ENCODE results near the gene PRDM16. TPM values are rescaled to one million over a fixed set of nuclear protein-coding genes. Genes with fewer than 3 reads are reported as not detected.
A peak's percentile ranks its signal among the peaks of the same experiment; 100 is the strongest.

Gene PRDM16
- total and polyA plus RNA-seq, 2 of the 4 experiments (the other 2 are of a cell fraction): 0.02 TPM; not detected in 1

DNA sequence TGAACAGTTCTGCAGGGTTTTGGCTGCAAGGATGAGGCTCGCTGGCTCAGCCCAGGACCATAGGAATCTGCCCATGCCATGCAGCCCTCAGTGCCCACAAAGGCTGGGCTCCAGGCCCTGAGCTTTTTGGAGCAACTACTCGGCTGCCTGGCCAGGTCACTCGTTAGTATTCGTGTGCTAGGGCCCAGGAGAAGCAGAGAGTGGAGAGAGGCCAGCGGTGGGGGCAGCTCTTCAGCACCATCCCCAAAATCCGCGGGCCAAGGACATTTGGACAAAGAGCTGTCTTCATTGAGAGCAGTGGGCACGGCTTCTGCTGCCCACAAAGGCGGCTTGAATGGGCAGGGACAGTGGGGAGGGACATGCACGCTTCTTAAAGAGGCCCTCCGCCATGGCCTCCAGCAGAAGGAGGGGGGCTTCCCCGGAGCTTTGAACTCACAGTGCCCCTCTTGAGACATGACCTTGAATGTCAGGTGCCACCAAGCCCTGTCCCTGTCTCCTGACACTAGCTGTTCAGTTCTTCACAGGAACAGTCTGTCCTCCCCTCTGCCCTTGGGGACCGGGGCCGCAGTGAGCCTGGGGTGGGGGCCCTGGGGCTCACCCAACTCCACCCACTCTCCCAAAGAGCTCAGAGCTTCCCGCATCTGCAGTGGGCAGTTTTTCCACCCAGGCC, 279.3 kb downstream of the PRDM16 start:
- intact Hi-C loops (cut with micrococcal nuclease): no loop called here

More for the DNA sequence above, 279.3 kb downstream of the PRDM16 start:
- no peak overlapping the region for H3K23ac ChIP-seq (ENCODE audit: low read depth, low read length)
- H3K56ac ChIP-seq (ENCODE audit: extremely low read depth, insufficient read depth, low read length): no peak overlapping the region
- CTCF ChIA-PET: no interaction called here
- H3K27me3 ChIP-seq (ENCODE audit: control insufficient read depth, insufficient read depth, low read length): no peaks in the 10 kb centered on the region; the same call in 1 of the 2 replicates
- H2BK15ac ChIP-seq (ENCODE audit: low read depth, low read length): no peak overlapping the region
- peaks cover 6% of the 10 kb centered on the region; the same call in 1 of the 2 replicates for H3K9me3 ChIP-seq (ENCODE audit: control insufficient read depth, insufficient read depth, low read length)
- H4K8ac ChIP-seq (ENCODE audit: low read depth in 2 of 2, low read length in 2 of 2): no peak overlapping the region
- H2AFZ ChIP-seq (replicated peaks; ENCODE audit: low read length, poor library complexity): peak overlapping the region; percentile 11
- no peak overlapping the region for H3K9ac ChIP-seq (ENCODE audit: low read depth, low read length)
- POLR2A ChIA-PET (ENCODE audit: unreplicated experiment): no interaction called here
- TF ChIP-seq, protein P1, sequence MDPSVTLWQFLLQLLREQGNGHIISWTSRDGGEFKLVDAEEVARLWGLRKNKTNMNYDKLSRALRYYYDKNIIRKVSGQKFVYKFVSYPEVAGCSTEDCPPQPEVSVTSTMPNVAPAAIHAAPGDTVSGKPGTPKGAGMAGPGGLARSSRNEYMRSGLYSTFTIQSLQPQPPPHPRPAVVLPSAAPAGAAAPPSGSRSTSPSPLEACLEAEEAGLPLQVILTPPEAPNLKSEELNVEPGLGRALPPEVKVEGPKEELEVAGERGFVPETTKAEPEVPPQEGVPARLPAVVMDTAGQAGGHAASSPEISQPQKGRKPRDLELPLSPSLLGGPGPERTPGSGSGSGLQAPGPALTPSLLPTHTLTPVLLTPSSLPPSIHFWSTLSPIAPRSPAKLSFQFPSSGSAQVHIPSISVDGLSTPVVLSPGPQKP (IDR thresholded peaks at IDR 0.05; ENCODE audit: borderline replicate concordance, low read depth, low read length): no peak
- TF ChIP-seq MAFK (IDR thresholded peaks at IDR 0.05; ENCODE audit: low read depth, low read length): no peak
- H3K4me3 ChIP-seq (ENCODE audit: insufficient read depth, low read depth, low read length): no peak overlapping the region
- H2BK5ac ChIP-seq (ENCODE audit: low read depth, low read length, poor library complexity, severe bottlenecking): no peak overlapping the region
- no peak overlapping the region for H2AK5ac ChIP-seq (ENCODE audit: low read depth, low read length)
- H3K14ac ChIP-seq (replicated peaks; ENCODE audit: low read depth, low read length): no peak overlapping the region
- WGBS, 2 experiments (ENCODE audit: extremely low coverage in 2 of 2, insufficient read length in 1 of 2): 76% methylated on average over 4 of the region's 15 CpGs; no CpG with 5 or more reads in 1 of the 2 experiments
- BruUV-seq (replicated peaks): no TSS peak
- DNase-seq (no peak), ATAC-seq (ENCODE audit: low read depth) (no peak)
- H3K18ac ChIP-seq (ENCODE audit: low read depth, low read length): no peak overlapping the region
- no peak overlapping the region for H4K5ac ChIP-seq (ENCODE audit: low read depth, low read length)
- dilution Hi-C loops (cut with HindIII; ENCODE audit: low sequenced_read_pairs, unreplicated experiment): no loop called here
- H3K4me1 ChIP-seq (ENCODE audit: control insufficient read depth, insufficient read depth, low read length): no peaks in the 10 kb centered on the region
- no peaks in the 10 kb centered on the region for H3K79me1 ChIP-seq (ENCODE audit: low read depth in 1 of 2, low read length in 2 of 2)
- no peaks in the 10 kb centered on the region for H3K9me1 ChIP-seq (ENCODE audit: insufficient read depth, low read length)
- no peaks in the 10 kb centered on the region for H3K36me3 ChIP-seq (ENCODE audit: control insufficient read depth, insufficient read depth, low read length)
- in situ Hi-C loops (cut with MboI; ENCODE audit: low sequenced_read_pairs): no loop called here
- no peak overlapping the region for H2BK20ac ChIP-seq (ENCODE audit: low read depth, low read length)
- H4K20me1 ChIP-seq (ENCODE audit: insufficient read depth, low read length): no peaks in the 10 kb centered on the region
- H2BK120ac ChIP-seq (ENCODE audit: low read depth, low read length): no peak overlapping the region
- no peak overlapping the region for H3K4me2 ChIP-seq (ENCODE audit: low read depth, low read length)
- H3K4ac ChIP-seq (ENCODE audit: low read depth, low read length): no peak overlapping the region
- H3K27ac ChIP-seq (ENCODE audit: insufficient read depth, low read length): no peak overlapping the region
- H4K91ac ChIP-seq (ENCODE audit: insufficient read depth, low read depth, low read length): no peak overlapping the region
- no peak overlapping the region for H2AK9ac ChIP-seq (replicated peaks; ENCODE audit: low read depth, low read length, poor library complexity)
